MCF 10A (cell line): Measurements from ENCODE around the gene EFCAB14. TPM values are rescaled to one million over a fixed set of nuclear protein-coding genes. Genes with fewer than 3 reads are reported as not detected.
A peak's percentile ranks its signal among the peaks of the same experiment; 100 is the strongest.

Source experiments
- BruUV-seq: library from RNA; stranded (reverse); fragments of 400-500 nt; replicated peaks from 2 replicates; lab custom pipeline; 2021; lab: Mats Ljungman, UMichigan
- CTCF ChIA-PET: fragments of 300-600 bp; sonication (Branson Sonifier 250); formaldehyde crosslinking; extraction: SDS; loops from one replicate; lab custom pipeline; 2021; ENCODE audit warnings: antibody characterized with exemption, inconsistent platforms; lab: Yijun Ruan, JAX
- POLR2A ChIA-PET: fragments of 300-600, 350-650 bp; sonication (Branson Sonifier 250); formaldehyde crosslinking; extraction: SDS; loops from one replicate; lab custom pipeline; 2020; ENCODE audit warnings: antibody characterized with exemption, inconsistent platforms; lab: Yijun Ruan, JAX
- DNase-seq: peaks from one replicate; pipeline ENCODE4 v3.0.0-alpha.2; 2018; ENCODE audit not compliant: unreplicated experiment
- H3K27ac Mint-ChIP-seq: one replicate; pipeline ENCODE4 v1.8.0; 2022; ENCODE audit warnings: mild to moderate bottlenecking, low read depth, mixed read lengths; ENCODE audit not compliant: unreplicated experiment
- H3K27me3 Mint-ChIP-seq: one replicate; pipeline ENCODE4 v1.8.0; 2022; ENCODE audit warnings: mixed read lengths; ENCODE audit not compliant: insufficient read depth, unreplicated experiment
- H3K36me3 Mint-ChIP-seq: one replicate; pipeline ENCODE4 v1.8.0; 2022; ENCODE audit warnings: mild to moderate bottlenecking, moderate library complexity, mixed read lengths; ENCODE audit not compliant: insufficient read depth, unreplicated experiment
- H3K4me1 Mint-ChIP-seq: one replicate; pipeline ENCODE4 v1.8.0; 2022; ENCODE audit warnings: mixed read lengths; ENCODE audit not compliant: insufficient read depth, unreplicated experiment
- H3K4me3 Mint-ChIP-seq: one replicate; pipeline ENCODE4 v1.8.0; 2022; ENCODE audit warnings: mild to moderate bottlenecking, moderate library complexity, mixed read lengths; ENCODE audit not compliant: unreplicated experiment
- H3K9me3 Mint-ChIP-seq: one replicate; pipeline ENCODE4 v1.8.0; 2022; ENCODE audit warnings: mixed read lengths; ENCODE audit not compliant: unreplicated experiment
- intact Hi-C: fragments of 100-400 bp; cut with micrococcal nuclease; formaldehyde crosslinking; loops from 2 replicates; pipeline ENCODE4 v1.14.1; 2022
- total RNA-seq: library from RNA; stranded (reverse); gene quantifications from 2 replicates; pipeline ENCODE4 v1.2.3, GENCODE V29; 2022
- TF ChIP-seq, protein P1 (sequence below): fragments of 200-600 bp; IDR thresholded peaks from one replicate; pipeline ENCODE4 v1.8.0; 2022; ENCODE audit warnings: antibody characterized with exemption, mild to moderate bottlenecking; ENCODE audit not compliant: unreplicated experiment

Gene EFCAB14
- total RNA-seq, 1 experiment from 2014 or later = 33.9 TPM

DNA sequence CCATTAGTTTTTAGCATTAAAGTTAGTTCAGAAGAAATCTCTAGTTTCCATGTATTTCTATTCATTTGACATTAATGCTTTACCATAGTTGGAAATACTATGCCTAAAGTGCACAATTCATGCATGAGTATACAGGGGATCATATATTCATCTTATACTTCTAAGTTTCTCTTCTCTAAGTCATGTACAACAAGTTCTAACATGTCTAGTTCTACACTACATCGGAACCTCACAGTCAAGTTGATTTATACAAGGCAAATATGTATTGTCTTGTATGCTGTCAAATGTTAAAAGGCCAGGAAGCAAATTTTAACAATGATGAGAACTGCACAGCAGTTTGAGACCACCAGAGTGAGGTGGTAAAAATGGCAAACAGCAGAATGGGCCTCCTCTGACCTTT, 79.4 kb downstream of the EFCAB14 start:
- Mint-ChIP-seq H3K4me3 (peak overlapping the region; percentile 38), H3K4me1 (peaks cover 23% of the 10 kb centered on the region), H3K27ac (peak overlapping the region; percentile 70), H3K9me3 (no peaks in the 10 kb centered on the region), H3K27me3 (no peaks in the 10 kb centered on the region), H3K36me3 (peaks cover 39% of the 10 kb centered on the region)
- intact Hi-C loops = no loop called here
- CTCF ChIA-PET = interaction anchor here (1.1 kb wide), 1 partner anchor 34 kb away, joined by 3 read pairs; no protein-coding TSS in a partner anchor
- POLR2A ChIA-PET = interaction anchor here (1.2 to 1.9 kb wide), 3 partner anchors 10 to 28 kb away, joined by 3 to 4 read pairs (median 4); no protein-coding TSS in a partner anchor
- no TSS peak for BruUV-seq
- no peak for DNase-seq
- TF ChIP-seq, protein P1, sequence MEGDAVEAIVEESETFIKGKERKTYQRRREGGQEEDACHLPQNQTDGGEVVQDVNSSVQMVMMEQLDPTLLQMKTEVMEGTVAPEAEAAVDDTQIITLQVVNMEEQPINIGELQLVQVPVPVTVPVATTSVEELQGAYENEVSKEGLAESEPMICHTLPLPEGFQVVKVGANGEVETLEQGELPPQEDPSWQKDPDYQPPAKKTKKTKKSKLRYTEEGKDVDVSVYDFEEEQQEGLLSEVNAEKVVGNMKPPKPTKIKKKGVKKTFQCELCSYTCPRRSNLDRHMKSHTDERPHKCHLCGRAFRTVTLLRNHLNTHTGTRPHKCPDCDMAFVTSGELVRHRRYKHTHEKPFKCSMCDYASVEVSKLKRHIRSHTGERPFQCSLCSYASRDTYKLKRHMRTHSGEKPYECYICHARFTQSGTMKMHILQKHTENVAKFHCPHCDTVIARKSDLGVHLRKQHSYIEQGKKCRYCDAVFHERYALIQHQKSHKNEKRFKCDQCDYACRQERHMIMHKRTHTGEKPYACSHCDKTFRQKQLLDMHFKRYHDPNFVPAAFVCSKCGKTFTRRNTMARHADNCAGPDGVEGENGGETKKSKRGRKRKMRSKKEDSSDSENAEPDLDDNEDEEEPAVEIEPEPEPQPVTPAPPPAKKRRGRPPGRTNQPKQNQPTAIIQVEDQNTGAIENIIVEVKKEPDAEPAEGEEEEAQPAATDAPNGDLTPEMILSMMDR = no peak

DNA sequence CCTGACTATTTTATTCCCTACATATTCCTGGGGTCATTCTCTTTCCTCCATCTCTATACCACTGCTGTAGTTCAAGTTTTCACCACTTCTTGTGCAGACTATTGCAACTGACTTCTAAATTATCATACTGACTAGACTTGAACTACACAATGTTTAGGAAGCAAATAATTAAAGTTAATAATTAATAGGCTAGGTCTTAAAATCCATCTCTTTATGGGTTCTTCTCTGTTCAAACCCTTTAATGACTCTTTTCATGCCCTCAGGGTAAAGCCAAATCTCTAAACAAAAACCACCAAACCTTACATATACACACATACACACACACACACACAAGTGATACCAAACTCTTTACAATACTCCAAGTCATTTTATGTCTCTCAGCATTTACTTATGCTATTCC, 80.0 kb downstream of the EFCAB14 start:
- Mint-ChIP-seq H3K27me3 (no peaks in the 10 kb centered on the region), H3K4me1 (peaks cover 23% of the 10 kb centered on the region), H3K4me3 (peak overlapping the region; percentile 38), H3K27ac (peak overlapping the region; percentile 70), H3K36me3 (peaks cover 45% of the 10 kb centered on the region), H3K9me3 (no peaks in the 10 kb centered on the region)
- TF ChIP-seq, protein P1 = no peak
- no TSS peak for BruUV-seq
- DNase-seq = no peak
- POLR2A ChIA-PET = interaction anchor here (1.2 to 1.3 kb wide), 2 partner anchors 27 to 29 kb away, joined by 3 to 4 read pairs; no protein-coding TSS in a partner anchor
- CTCF ChIA-PET = no interaction called here
- intact Hi-C loops = no loop called here

DNA sequence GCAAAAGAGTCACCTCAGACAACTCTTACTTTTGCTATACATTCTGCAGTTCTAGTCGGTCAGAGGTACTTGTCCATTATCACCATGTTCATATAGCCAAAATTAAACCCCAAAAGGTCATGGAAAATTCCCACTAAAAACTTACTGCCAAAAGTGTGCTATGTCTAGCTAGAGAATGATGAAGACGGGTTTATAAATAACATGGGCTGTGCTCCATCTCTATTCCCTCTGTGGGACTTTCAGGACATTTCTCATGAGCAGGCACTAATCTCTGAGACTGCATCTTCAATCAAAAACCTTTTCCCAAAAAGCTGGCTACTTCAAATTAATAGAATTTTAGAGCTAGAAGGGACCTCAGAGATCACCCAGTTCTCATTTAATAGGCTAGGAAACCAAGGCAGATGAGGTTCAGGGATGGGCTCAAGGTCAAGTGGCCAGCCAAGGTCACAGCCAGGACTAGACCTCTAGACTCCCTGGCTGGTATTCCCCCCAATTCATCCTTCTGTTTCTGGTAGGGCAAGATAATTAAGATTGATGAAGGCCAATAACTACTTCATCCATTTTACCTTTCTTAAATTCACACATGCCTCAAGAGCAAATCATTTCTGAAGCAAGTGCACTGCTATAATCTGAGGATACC, 81.3 kb downstream of the EFCAB14 start:
- BruUV-seq = no TSS peak
- Mint-ChIP-seq H3K27me3 (no peaks in the 10 kb centered on the region), H3K9me3 (no peaks in the 10 kb centered on the region), H3K4me3 (no peak overlapping the region), H3K4me1 (peaks cover 17% of the 10 kb centered on the region), H3K36me3 (peaks cover 54% of the 10 kb centered on the region), H3K27ac (no peak overlapping the region)
- POLR2A ChIA-PET = interaction anchor here (1.0 kb wide), 1 partner anchor 14 kb away, joined by 3 read pairs; no protein-coding TSS in a partner anchor
- CTCF ChIA-PET = interaction anchor here (0.6 to 0.7 kb wide), 2 partner anchors 54 to 89 kb away, joined by 3 read pairs; no protein-coding TSS in a partner anchor
- TF ChIP-seq, protein P1 = no peak
- intact Hi-C loops = no loop called here
- no peak for DNase-seq

DNA sequence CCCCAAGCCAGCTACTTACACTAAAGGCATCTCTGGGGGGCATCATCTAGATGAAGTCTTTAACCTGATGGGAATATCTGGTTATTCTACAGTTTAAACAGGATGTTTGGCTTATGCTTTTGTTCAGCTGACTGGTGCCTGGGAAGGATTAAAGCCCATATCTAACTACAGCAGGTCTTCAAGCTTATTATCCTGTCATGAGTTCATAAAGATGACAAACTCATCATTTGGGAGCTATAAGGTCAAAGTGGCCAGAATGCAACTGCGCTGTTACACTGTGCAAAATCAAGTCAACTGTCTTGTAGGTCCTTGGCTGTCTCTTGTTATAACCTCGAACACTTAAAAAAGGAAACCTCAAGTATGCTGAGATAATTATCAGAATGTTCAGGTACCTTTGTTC, 83.7 kb downstream of the EFCAB14 start:
- peaks cover 50% of the 10 kb centered on the region for H3K36me3 Mint-ChIP-seq
- BruUV-seq = TSS peak; percentile 79
- ChIA-PET CTCF (interaction anchor here (0.5 to 2.0 kb wide), 3 partner anchors 12 to 18 kb away, joined by 4 to 5 read pairs (median 4); partner anchors contain the start of gene MOB3C), POLR2A (interaction anchor here (0.7 kb wide), 1 partner anchor 18 kb away, joined by 3 read pairs; no protein-coding TSS in a partner anchor)
- H3K4me1 Mint-ChIP-seq = peaks cover 17% of the 10 kb centered on the region
- no peak overlapping the region for H3K27ac Mint-ChIP-seq
- no peak overlapping the region for H3K4me3 Mint-ChIP-seq
- TF ChIP-seq, protein P1 = no peak
- intact Hi-C loops = no loop called here
- H3K9me3 Mint-ChIP-seq = no peaks in the 10 kb centered on the region
- no peak for DNase-seq
- no peaks in the 10 kb centered on the region for H3K27me3 Mint-ChIP-seq
